HL-60/S4 treated with phorbol 12-myristate 13-acetate at 8.2 ng/mL for 4 days and 3 days (cell line): ENCODE measurements around the gene LHFPL6.

Experiments
- in situ Hi-C: fragments of 300-500 bp; cut with MboI; formaldehyde crosslinking; loops from 2 replicates; pipeline ENCODE4 v1.15.0; 2022; ENCODE audit warnings: low sequenced_read_pairs

The LHFPL6 gene

DNA sequence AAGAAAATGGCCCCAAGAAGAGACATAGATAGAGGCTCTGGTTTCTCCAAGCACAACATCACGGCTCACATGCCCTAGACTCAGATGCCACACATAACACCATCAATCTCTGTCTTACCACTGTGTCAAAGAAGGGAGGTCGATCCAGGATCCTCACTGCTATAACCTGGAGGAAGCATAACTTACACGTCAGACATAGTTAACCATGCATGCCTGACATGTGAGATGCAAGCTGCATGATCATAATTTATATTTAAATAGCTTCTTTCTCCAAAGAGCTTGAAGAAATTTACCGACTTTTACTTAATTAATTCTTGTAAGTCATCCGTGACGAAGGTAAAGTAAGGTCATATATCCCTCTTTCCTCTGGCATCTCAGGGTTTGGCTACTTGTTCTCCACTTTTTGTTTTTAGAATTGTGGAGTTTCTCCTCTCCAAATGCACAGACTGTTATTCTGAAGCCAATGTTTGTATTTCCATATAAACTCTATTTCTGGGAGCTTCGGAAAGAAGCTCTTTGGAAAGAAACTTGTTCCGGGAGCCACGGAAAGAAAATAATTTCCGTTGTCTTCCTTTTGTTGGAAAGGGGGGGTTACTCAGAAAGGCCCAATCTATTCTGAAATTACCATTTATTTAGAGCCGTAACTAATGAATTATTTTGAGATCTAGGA, 205.6 kb downstream of the LHFPL6 start:
- in situ Hi-C loops, result no loop called here

GRCh38 chr13:39394796-39395678, 208.0 kb downstream of the LHFPL6 start:
- in situ Hi-C loops, result no loop called here

- in situ Hi-C loops, result no loop called here
Measured at GRCh38 chr13:39391761-39392160, 211.2 kb downstream of the LHFPL6 start.

- in situ Hi-C loops, result no loop called here
Measured at GRCh38 chr13:39389013-39389412, 214.0 kb downstream of the LHFPL6 start.

- in situ Hi-C loops, result no loop called here
Measured at GRCh38 chr13:39385621-39386231, 217.3 kb downstream of the LHFPL6 start.

DNA sequence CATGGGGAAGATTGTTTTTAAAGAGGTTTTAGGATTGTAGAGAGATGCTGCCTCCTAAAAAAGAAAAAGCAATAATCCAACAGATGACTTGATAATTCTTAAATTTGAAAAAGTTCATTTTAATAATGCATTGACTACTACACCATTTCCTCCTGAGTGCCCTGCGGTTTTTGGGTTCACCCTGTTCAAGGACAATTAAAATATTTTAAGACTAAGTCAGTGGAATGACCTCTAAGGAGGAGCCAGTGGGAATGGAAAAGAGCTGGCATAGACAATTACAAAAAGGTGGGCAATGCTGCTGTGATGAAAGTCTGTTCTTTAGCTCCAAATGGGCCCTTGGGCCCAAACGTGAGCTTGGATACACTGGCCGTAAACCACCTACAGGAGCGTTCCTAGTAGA, 217.8 kb downstream of the LHFPL6 start:
- in situ Hi-C loops, result no loop called here

GRCh38 chr13:39381456-39381855, 221.5 kb downstream of the LHFPL6 start:
- in situ Hi-C loops, result no loop called here

GRCh38 chr13:39379667-39380655, 223.0 kb downstream of the LHFPL6 start:
- in situ Hi-C loops, result no loop called here

DNA sequence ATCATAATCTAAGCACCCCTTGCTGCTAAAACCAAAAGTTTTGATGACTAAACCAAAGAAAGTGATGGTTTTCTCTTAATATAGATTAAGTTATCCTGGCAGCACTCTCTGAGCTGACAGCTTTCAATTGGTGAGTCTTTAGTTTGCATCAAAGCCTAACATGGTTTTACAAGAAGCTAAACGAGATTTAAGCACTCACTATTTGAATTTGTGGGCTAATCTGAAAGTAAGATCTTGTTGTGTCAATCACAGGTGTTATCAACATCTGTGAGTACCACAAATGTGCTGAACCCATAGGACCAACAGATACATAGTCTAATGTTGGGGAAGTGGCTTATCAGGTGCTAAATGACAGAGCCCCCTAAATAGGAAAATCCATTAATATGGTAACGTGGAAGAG, 223.9 kb downstream of the LHFPL6 start:
- in situ Hi-C loops, result no loop called here

DNA sequence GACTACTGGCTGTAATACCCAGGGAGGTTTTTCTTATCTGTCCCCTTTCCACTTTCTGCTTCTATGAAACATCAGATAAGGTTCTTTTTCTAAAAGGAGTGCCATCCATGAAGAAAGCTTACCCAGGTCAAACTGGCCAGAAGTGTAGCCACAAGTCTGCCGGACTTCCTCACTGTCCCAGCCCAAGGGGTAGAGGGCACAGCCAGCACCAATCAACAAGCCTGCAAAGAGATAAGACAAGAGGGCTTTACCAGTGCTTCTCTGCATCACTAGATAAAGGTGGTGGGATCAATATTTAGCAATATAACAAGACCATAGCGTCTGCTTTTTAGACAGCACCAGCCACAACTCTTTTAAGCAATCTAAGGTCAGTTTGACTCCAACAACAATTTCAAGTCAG, 224.7 kb downstream of the LHFPL6 start:
- in situ Hi-C loops, result no loop called here

GRCh38 chr13:39377699-39378098, 225.3 kb downstream of the LHFPL6 start:
- in situ Hi-C loops, result no loop called here

- in situ Hi-C loops, result no loop called here
Measured at GRCh38 chr13:39376076-39376475, 226.9 kb downstream of the LHFPL6 start.

GRCh38 chr13:39375601-39376000, 227.4 kb downstream of the LHFPL6 start:
- in situ Hi-C loops, result no loop called here

- in situ Hi-C loops, result no loop called here
Measured at GRCh38 chr13:39374741-39375189, 228.2 kb downstream of the LHFPL6 start.

- in situ Hi-C loops, result no loop called here
Measured at GRCh38 chr13:39373145-39373544, 229.8 kb downstream of the LHFPL6 start.

DNA sequence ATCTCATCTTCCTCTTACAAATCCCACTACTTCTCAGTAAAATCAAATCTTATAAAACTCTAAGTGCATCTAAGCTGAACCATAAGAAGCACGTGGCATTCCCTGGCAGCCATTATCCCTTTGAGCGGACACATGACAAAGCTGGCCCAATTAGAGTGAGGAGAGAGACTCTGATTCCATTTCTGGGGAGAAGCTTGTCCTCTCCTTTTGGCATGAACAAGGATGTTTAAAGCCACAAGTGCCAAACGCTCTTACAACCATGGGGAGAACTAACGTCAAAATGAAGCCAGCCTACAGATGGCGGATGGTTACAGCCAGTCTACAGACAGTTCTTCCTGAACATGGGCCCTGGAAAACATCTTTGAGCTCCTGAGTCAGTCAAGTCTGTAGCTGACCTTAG, 231.3 kb downstream of the LHFPL6 start:
- in situ Hi-C loops, result no loop called here

- in situ Hi-C loops, result no loop called here
Measured at GRCh38 chr13:39370554-39370953, 232.4 kb downstream of the LHFPL6 start.

DNA sequence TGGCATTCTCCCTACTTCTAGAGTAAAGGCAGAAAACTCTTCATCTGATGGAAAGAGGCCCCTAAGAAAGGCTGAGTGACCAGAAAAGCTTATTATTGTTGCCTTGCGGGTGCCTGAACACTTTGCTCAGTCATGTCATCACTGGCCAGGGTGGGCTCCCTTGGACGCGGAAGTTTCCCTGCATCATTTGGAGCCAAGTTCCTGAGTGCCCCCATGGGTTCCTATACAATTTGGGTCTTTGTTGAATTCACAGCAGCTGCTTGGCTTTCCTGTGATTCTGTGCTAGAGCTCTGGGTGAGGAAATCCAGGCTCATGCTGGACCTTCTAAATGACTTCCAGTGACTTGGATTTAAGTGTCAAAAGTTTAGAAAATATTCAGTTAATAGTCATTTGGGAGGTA, 232.9 kb downstream of the LHFPL6 start:
- in situ Hi-C loops, result no loop called here

GRCh38 chr13:39369161-39369890, 233.7 kb downstream of the LHFPL6 start:
- in situ Hi-C loops, result no loop called here

GRCh38 chr13:39365879-39366278, 237.1 kb downstream of the LHFPL6 start:
- in situ Hi-C loops, result no loop called here
